Neuronal stem cell (in vitro differentiated cells): Measurements from ENCODE around the gene SMNDC1.
"Not testable (repeated sequence)": the region's sequence is repeated elsewhere in the genome, so short reads cannot be mapped to it uniquely, and the experiment has no call there.

ENCODE experiments used
- DNase-seq: peaks from one replicate; pipeline ENCODE4 v3.0.0-alpha.2; 2013; ENCODE audit warnings: low spot score
- H2AFZ ChIP-seq: one replicate; pipeline ENCODE4 v1.6.1; 2013; ENCODE audit warnings: mild to moderate bottlenecking, low read length, inconsistent platforms
- H2AK5ac ChIP-seq: 2 replicates; pipeline ENCODE4 v1.6.1; 2013; ENCODE audit warnings: low read depth, mild to moderate bottlenecking, inconsistent platforms, low read length, moderate library complexity, mixed read lengths
- H2BK120ac ChIP-seq: 2 replicates; pipeline ENCODE4 v1.6.1; 2013; ENCODE audit warnings: low read depth, mild to moderate bottlenecking, inconsistent platforms, low read length, moderate library complexity, mixed read lengths
- H2BK12ac ChIP-seq: one replicate; pipeline ENCODE4 v1.6.1; 2013; ENCODE audit warnings: low read length, inconsistent platforms
- H2BK15ac ChIP-seq: 2 replicates; pipeline ENCODE4 v1.6.1; 2013; ENCODE audit warnings: mild to moderate bottlenecking, low read length, inconsistent platforms, mixed read lengths
- H2BK5ac ChIP-seq: one replicate; pipeline ENCODE4 v1.6.1; 2013; ENCODE audit warnings: inconsistent platforms, mild to moderate bottlenecking, low read length, moderate library complexity
- H3K14ac ChIP-seq: one replicate; pipeline ENCODE4 v1.6.1; 2013; ENCODE audit warnings: low read length, inconsistent platforms
- H3K18ac ChIP-seq: 2 replicates; pipeline ENCODE4 v1.6.1; 2013; ENCODE audit warnings: low read length, inconsistent platforms
- H3K23ac ChIP-seq: 2 replicates; pipeline ENCODE4 v1.6.1; 2013; ENCODE audit warnings: low read depth, mild to moderate bottlenecking, mixed read lengths, low read length, inconsistent platforms; ENCODE audit not compliant: poor library complexity
- H3K27ac ChIP-seq: replicated peaks from 3 replicates; pipeline ENCODE4 v1.5.1; 2013; ENCODE audit warnings: low read length, inconsistent platforms
- H3K27me3 ChIP-seq, 3 experiments: 2 replicates each; pipeline ENCODE4 v1.6.1; 2013; ENCODE audit warnings: low read length in 3 of 3, mild to moderate bottlenecking in 2 of 3, inconsistent platforms in 1 of 3, low read depth in 1 of 3, mixed read lengths in 1 of 3, moderate library complexity in 1 of 3; ENCODE audit not compliant: control insufficient read depth in 3 of 3, insufficient read depth in 3 of 3
- H3K36me3 ChIP-seq, 2 donors: replicated peaks in 1 of 2; 2 replicates each; pipeline ENCODE4 v1.6.1; 2013; ENCODE audit warnings: low read length in 2 of 2; ENCODE audit not compliant: control insufficient read depth in 2 of 2, insufficient read depth in 2 of 2
- H3K4ac ChIP-seq: 2 replicates; pipeline ENCODE4 v1.6.1; 2013; ENCODE audit warnings: inconsistent platforms, mild to moderate bottlenecking, low read length, moderate library complexity
- H3K4me1 ChIP-seq, 2 donors: 1 replicate in 1 of 2; 2 replicates in 1 of 2; pipeline ENCODE4 v1.6.1; 2013; ENCODE audit warnings: low read length in 2 of 2, low read depth in 1 of 2; ENCODE audit not compliant: control insufficient read depth in 2 of 2, insufficient read depth in 1 of 2
- H3K4me2 ChIP-seq: one replicate; pipeline ENCODE4 v1.6.1; 2013; ENCODE audit warnings: mild to moderate bottlenecking, low read length, inconsistent platforms; ENCODE audit not compliant: insufficient read depth, poor library complexity, severe bottlenecking
- H3K4me3 ChIP-seq, 2 donors: 2 replicates each; pipeline ENCODE4 v1.5.1; 2013; ENCODE audit warnings: low read length in 2 of 2, mild to moderate bottlenecking in 2 of 2, inconsistent platforms in 1 of 2, moderate library complexity in 1 of 2
- H3K79me1 ChIP-seq: one replicate; pipeline ENCODE4 v1.6.1; 2013; ENCODE audit warnings: low read depth, mild to moderate bottlenecking, inconsistent platforms, low read length, moderate library complexity
- H3K9ac ChIP-seq: one replicate; pipeline ENCODE4 v1.6.1; 2013; ENCODE audit warnings: mild to moderate bottlenecking, low read depth, low read length, inconsistent platforms; ENCODE audit not compliant: poor library complexity
- H3K9me3 ChIP-seq, 2 donors: replicated peaks in 1 of 2; 2 replicates each; pipeline versions ENCODE3 to v1.6.1; 2013; ENCODE audit warnings: low read length in 2 of 2, mild to moderate bottlenecking in 2 of 2, inconsistent platforms in 1 of 2, low read depth in 1 of 2, mixed read lengths in 1 of 2, moderate library complexity in 1 of 2; ENCODE audit not compliant: control insufficient read depth in 2 of 2, insufficient read depth in 1 of 2
- H4K8ac ChIP-seq: one replicate; pipeline ENCODE4 v1.6.1; 2013; ENCODE audit warnings: low read depth, mild to moderate bottlenecking, inconsistent platforms, low read length, moderate library complexity
- H4K91ac ChIP-seq: one replicate; pipeline ENCODE4 v1.6.1; 2013; ENCODE audit warnings: low read length, low read depth, mild to moderate bottlenecking, inconsistent platforms; ENCODE audit not compliant: poor library complexity
- WGBS, 2 donors: extraction: QIAGEN DNeasy Blood & Tissue Kit; methylation state at CpG; one replicate each; pipeline ENCODE4 v1.1.7; 2013; ENCODE audit warnings: missing lambda C conversion rate in 2 of 2, mixed read lengths in 1 of 2; ENCODE audit not compliant: insufficient read length in 2 of 2, insufficient replicate concordance in 1 of 2; ENCODE audit errors: extremely low coverage in 2 of 2; 5-methylcytosine and 5-hydroxymethylcytosine counted together

SMNDC1 gene

DNA sequence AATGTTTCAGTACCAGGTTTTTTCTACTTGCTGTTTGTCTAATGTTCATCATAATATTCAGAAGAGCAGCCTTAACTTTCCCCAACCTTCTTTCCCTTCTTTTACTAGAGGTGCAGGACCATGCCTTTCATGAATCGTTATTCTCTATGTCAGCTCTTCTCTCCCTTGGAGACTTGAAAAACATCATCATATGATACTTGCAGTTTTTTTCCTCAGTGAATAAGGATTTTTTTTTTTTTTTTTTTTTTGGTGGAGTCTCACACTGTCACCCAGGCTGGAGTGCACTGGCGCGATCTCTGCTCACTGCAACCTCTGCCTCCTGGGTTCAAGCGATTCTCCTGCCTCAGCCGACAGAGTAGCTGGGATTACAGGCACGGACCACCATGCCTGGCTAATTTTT lies 30.1 kb downstream of the SMNDC1 start:
- no peak overlapping the region for H3K9ac ChIP-seq
- no peak overlapping the region for H3K4me3 ChIP-seq
- H2BK120ac ChIP-seq = no peak overlapping the region
- no peak overlapping the region for H3K4ac ChIP-seq
- no peaks in the 10 kb centered on the region for H3K27me3 ChIP-seq
- H3K4me1 ChIP-seq = peaks cover 0 to 1% of the 10 kb centered on the region in 2 donors
- no peak overlapping the region for H2BK12ac ChIP-seq
- H3K36me3 ChIP-seq = peaks cover 0 to 2% of the 10 kb centered on the region in 2 donors
- no peaks in the 10 kb centered on the region for H3K9me3 ChIP-seq
- H3K79me1 ChIP-seq = no peaks in the 10 kb centered on the region
- no peak overlapping the region for H3K23ac ChIP-seq
- no peak overlapping the region for H2AK5ac ChIP-seq
- no peak overlapping the region for H3K4me2 ChIP-seq
- no peak for DNase-seq
- no peak overlapping the region for H3K27ac ChIP-seq
- H3K18ac ChIP-seq = no peak overlapping the region
- no peak overlapping the region for H4K8ac ChIP-seq
- no CpG with 5 or more reads among the region's 6 CpGs for WGBS, 2 donors
- no peak overlapping the region for H4K91ac ChIP-seq
- H3K14ac ChIP-seq = no peak overlapping the region
- no peak overlapping the region for H2BK15ac ChIP-seq
- H2AFZ ChIP-seq = no peak overlapping the region
- H2BK5ac ChIP-seq = no peak overlapping the region

DNA sequence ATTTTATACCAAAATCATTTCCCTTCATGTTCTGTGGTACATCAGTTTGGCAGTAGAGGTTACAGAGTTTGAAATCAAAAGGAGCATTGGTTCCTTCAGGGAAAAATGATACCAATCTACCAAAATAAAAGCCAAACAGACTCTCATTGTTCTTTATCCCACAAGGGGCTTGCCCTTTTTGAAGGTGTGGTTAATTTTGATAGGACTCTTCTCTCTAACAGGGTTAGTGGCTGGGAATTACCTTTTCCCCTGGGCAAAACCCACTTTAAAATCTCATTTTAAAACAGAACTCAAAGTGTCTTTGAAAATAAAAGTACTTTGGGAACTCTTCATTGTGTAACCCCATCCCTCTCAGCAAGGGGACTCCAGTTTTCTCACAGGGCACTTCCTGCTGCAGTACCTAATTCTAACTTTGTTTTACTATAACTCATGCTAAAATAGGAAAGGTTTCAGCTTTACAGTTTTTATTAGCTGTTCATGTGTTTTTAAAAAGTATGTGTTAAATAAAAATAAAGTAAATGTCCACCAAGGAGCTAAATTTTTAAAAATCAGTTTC lies 30.6 kb downstream of the SMNDC1 start:
- no peak overlapping the region for H3K27ac ChIP-seq
- no peaks in the 10 kb centered on the region for H3K79me1 ChIP-seq
- H3K18ac ChIP-seq = no peak overlapping the region
- H3K36me3 ChIP-seq = no peaks in the 10 kb centered on the region
- no peak overlapping the region for H3K23ac ChIP-seq
- no peak overlapping the region for H4K8ac ChIP-seq
- H2BK12ac ChIP-seq = no peak overlapping the region
- H3K4me1 ChIP-seq = peaks cover 0 to 1% of the 10 kb centered on the region in 2 donors
- H3K9me3 ChIP-seq = no peaks in the 10 kb centered on the region
- no peak overlapping the region for H3K4ac ChIP-seq
- no peak overlapping the region for H2BK120ac ChIP-seq
- H2AK5ac ChIP-seq = no peak overlapping the region
- no peaks in the 10 kb centered on the region for H3K27me3 ChIP-seq
- H2BK5ac ChIP-seq = no peak overlapping the region
- H3K9ac ChIP-seq = no peak overlapping the region
- no peak overlapping the region for H3K4me2 ChIP-seq
- no peak for DNase-seq
- H3K14ac ChIP-seq = no peak overlapping the region
- no peak overlapping the region for H4K91ac ChIP-seq
- H3K4me3 ChIP-seq = no peak overlapping the region
- no peak overlapping the region for H2AFZ ChIP-seq
- H2BK15ac ChIP-seq = no peak overlapping the region

DNA sequence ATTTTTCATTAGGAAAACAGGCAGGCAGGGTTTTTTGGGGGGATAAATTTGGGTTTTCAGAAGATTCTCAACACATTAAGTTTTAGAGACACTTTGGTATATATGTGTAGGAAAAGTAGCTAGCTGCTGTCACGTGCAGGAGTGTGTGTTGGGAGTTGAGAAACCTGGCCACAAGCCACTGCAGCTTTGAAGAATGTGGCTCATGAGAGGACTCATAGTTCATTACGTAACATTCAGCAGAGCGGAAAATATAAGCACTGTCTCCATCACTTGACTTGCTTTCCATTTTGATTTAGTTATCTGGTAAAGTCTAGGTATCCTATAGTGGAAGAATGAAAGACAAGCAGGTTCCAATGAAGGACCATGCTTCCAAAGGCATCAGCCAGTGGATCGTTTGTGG lies 31.2 kb downstream of the SMNDC1 start:
- no peak overlapping the region for H3K4ac ChIP-seq

DNA sequence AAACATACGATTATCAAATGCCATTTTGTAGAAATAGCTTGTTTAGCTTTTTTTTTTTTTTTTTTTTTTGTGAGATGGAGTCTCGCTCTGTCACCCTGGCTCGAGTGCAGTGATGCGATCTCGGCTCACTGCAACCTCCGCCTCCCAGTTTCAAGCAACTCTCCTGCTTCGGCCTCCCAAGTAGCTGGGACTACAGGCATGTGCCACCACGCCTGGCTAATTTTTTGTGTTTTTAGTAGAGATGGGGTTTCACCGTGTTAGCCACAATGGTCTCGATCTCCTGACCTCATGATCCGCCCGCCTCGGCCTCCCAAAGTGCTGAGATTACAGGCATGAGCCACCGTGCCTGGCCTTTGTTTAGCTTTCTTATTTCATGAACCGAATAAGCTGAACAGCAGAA lies 31.7 kb downstream of the SMNDC1 start:
- H3K27ac ChIP-seq, H2BK15ac ChIP-seq, H3K79me1 ChIP-seq, H4K8ac ChIP-seq, H3K4me1 ChIP-seq, H2BK12ac ChIP-seq, DNase-seq, H3K9ac ChIP-seq, H2BK5ac ChIP-seq, H4K91ac ChIP-seq, H3K9me3 ChIP-seq, H3K4me3 ChIP-seq, H3K4me2 ChIP-seq, H3K27me3 ChIP-seq, H2AFZ ChIP-seq, H3K18ac ChIP-seq, H3K23ac ChIP-seq, H3K36me3 ChIP-seq, H3K4ac ChIP-seq, H2BK120ac ChIP-seq, H3K14ac ChIP-seq, H2AK5ac ChIP-seq: not testable (repeated sequence)
- no CpG with 5 or more reads among the region's 15 CpGs for WGBS, 2 donors

More for the DNA sequence above, 31.2 kb downstream of the SMNDC1 start:
- Histone ChIP-seq H3K14ac (no peak overlapping the region), H2AK5ac (no peak overlapping the region), H3K79me1 (no peaks in the 10 kb centered on the region), H2BK12ac (no peak overlapping the region), H4K91ac (no peak overlapping the region), H4K8ac (no peak overlapping the region), H3K4me2 (no peak overlapping the region), H3K36me3 (no peaks in the 10 kb centered on the region), H3K27me3 (no peaks in the 10 kb centered on the region), H2BK5ac (no peak overlapping the region), H3K4me1 (peaks cover 0 to 1% of the 10 kb centered on the region in 2 donors), H3K18ac (no peak overlapping the region), H3K27ac (no peak overlapping the region), H2BK15ac (no peak overlapping the region), H3K23ac (no peak overlapping the region), H3K4me3 (no peak overlapping the region), H3K9ac (no peak overlapping the region), H2AFZ (no peak overlapping the region), H2BK120ac (no peak overlapping the region), H3K9me3 (no peaks in the 10 kb centered on the region)
- DNase-seq = no peak
- no CpG with 5 or more reads among the region's 4 CpGs for WGBS, 2 donors
